IPS DF 4.7 (cell line): ENCODE measurements around the gene CD320.

Source experiments
- DNase-seq: peaks from one replicate; pipeline ENCODE4 v3.0.0-alpha.2; 2013; ENCODE audit warnings: low spot score; ENCODE audit errors: extremely low read depth

Gene CD320

DNA sequence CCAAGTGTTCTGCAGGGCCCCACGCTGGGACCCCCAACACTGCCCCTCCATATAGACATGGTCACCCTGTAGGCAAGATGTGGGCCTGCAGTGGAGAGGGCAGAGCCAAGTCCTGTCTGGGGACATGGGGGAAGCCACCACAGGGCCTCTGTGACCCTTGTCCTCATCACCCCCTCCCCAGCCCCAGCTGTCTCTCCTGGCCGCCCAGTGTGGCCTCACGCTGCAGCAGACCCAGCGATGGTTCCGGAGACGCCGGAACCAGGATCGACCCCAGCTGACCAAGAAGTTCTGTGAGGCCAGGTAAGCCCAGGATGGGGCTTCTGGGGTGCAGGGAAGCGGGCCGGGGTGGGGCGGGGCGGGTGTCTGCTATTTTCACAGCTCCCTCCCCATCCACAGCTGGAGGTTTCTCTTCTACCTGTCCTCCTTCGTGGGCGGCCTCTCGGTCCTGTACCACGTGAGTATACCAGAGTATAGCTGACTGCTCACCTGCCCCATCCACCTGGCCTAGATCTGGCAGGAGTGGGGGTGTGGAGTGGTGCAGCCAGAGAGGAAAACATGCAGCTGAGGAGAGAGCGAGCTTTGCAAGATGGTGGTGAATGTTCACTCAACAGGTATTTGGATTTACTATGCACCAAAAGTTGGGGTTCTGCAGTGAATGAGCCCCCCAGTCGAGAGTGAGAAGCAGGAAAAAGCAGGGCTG, 52.6 kb downstream of the CD320 start:
- DNase-seq = no peak

DNA sequence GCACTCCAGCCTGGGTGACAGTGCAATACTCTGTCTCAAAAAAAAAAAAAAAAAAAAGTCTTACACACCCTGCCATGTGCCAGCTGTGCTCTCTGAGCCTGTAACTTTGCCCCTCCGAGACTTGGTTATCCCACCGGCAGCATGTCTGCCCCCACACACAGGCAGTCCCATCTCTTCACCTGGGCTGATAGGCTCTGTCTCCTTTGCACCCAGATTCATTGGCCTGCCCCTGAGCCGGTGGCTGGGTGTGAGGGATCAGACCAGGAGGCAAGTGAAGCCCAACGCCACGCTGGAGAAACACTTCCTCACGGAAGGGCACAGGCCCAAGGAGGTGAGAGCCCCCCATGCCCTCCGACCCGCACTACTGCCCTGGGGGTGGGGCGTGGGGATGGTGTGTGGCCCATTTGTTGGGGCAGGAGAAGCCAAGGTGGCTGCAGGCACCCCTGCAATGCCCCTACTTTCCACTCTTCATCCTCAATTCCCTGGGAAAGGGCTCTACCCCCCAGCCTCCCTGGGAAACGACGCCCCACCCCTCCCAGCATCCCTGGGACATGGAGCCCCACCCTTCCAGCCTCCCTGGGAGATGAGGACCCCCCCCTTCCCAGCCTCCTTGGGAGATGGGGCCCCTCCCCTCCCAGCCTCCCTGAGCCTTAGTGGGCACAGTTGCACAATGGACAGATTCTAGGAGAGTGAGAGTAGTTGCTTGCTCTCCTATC, 53.7 kb downstream of the CD320 start:
- no peak for DNase-seq

DNA sequence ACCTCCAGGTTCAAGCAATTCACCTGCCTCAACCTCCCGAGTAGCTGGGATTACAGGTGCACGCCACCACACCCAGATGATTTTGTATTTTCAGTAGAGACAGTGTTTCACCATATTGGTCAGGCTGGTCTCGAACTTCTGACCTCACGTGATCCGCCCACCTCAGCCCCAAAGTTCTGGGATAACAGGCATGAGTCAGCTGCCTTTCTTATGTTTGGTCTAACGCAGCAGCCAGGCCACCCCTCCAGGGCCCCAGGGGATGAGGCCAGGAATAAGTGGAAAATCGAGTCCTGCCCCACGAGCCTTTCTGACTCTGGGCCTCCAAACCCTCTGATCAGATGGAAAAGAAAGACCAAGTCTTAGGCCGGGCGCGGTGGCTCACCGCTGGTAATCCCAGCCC, 54.5 kb downstream of the CD320 start:
- no peak for DNase-seq

DNA sequence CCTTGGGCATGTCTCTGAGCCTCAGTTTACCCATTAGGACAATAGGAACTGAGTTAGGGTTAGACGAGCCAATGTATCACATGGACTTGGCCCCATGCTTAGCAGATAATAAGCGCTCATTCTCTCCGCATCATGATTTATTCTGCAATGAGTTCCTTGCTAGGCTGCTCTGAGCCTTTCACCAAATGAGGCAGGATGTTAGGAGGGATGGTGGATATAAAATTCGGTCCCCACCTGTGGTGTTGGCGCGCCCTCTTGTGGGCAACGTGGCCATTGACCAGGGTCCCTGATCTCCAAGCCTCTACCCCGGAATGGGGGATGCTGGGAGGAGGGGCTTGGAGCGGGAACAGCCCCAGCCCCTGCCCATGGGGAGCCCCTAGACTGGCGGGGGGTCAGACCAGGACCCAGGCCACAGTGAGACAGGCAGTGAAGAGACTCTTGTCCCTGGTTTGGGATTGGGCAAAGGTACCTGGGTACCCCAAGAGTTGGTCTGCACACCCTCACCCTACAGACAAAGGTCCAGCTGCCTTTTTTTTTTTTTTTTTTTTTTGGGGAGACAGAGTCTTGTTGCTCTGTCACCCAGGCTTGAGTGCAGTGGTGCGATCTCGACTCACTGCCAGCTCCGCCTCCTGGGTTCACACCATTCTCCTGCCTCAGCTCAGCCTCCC, 55.1 kb downstream of the CD320 start:
- DNase-seq = no peak
